Measurements from ENCODE around the gene TFPI.

TFPI gene

GRCh38 chr2:187435756-187436155, 118.5 kb downstream of the TFPI start:
- Histone ChIP-seq H3K27me3 (ENCODE audit: low read length) (no peaks in the 10 kb centered on the region), H3K36me3 (ENCODE audit: low read length) (no peaks in the 10 kb centered on the region), H3K4me3 (ENCODE audit: insufficient read depth, low read length, poor library complexity, severe bottlenecking) (no peak overlapping the region), H3K9me3 (ENCODE audit: insufficient read depth, low read length) (no peaks in the 10 kb centered on the region), H3K9me2 (replicated peaks; ENCODE audit: insufficient read depth, low read length) (no peaks in the 10 kb centered on the region), H3F3A (ENCODE audit: insufficient read depth) (no peaks in the 10 kb centered on the region), H3K79me2 (ENCODE audit: insufficient read depth, low read length) (no peaks in the 10 kb centered on the region), H3K9ac (ENCODE audit: low read length) (no peak overlapping the region), H2AFZ (ENCODE audit: low read depth, low read length, severe bottlenecking) (no peak overlapping the region), H3K4me2 (ENCODE audit: low read depth, low read length, poor library complexity, severe bottlenecking) (no peak overlapping the region), H4K20me1 (ENCODE audit: low read depth, low read length) (no peaks in the 10 kb centered on the region), H3K27ac (ENCODE audit: low read depth, low read length) (no peak overlapping the region)
- TF ChIP-seq EZH2phosphoT487 (conservative IDR thresholded peaks at IDR 0.05; ENCODE audit: low read length) (no peak), CTCF (IDR thresholded peaks at IDR 0.05; ENCODE audit: insufficient read depth, low read length, poor library complexity, severe bottlenecking) (no peak)

- TF ChIP-seq EZH2phosphoT487 (conservative IDR thresholded peaks at IDR 0.05; ENCODE audit: low read length) (no peak), CTCF (IDR thresholded peaks at IDR 0.05; ENCODE audit: insufficient read depth, low read length, poor library complexity, severe bottlenecking) (no peak)
- Histone ChIP-seq H3K79me2 (ENCODE audit: insufficient read depth, low read length) (no peaks in the 10 kb centered on the region), H2AFZ (ENCODE audit: low read depth, low read length, severe bottlenecking) (no peak overlapping the region), H3K9ac (ENCODE audit: low read length) (no peak overlapping the region), H3K9me3 (ENCODE audit: insufficient read depth, low read length) (no peaks in the 10 kb centered on the region), H3K4me3 (ENCODE audit: insufficient read depth, low read length, poor library complexity, severe bottlenecking) (no peak overlapping the region), H3K4me2 (ENCODE audit: low read depth, low read length, poor library complexity, severe bottlenecking) (no peak overlapping the region), H3K9me2 (replicated peaks; ENCODE audit: insufficient read depth, low read length) (no peaks in the 10 kb centered on the region), H4K20me1 (ENCODE audit: low read depth, low read length) (no peaks in the 10 kb centered on the region), H3F3A (ENCODE audit: insufficient read depth) (no peaks in the 10 kb centered on the region), H3K27me3 (ENCODE audit: low read length) (no peaks in the 10 kb centered on the region), H3K36me3 (ENCODE audit: low read length) (no peaks in the 10 kb centered on the region), H3K27ac (ENCODE audit: low read depth, low read length) (no peak overlapping the region)
Measured at GRCh38 chr2:187435078-187435477, 119.2 kb downstream of the TFPI start.

GRCh38 chr2:187434342-187434785, 119.9 kb downstream of the TFPI start:
- Histone ChIP-seq H3K9ac (ENCODE audit: low read length) (no peak overlapping the region), H3K9me2 (replicated peaks; ENCODE audit: insufficient read depth, low read length) (no peaks in the 10 kb centered on the region), H3F3A (ENCODE audit: insufficient read depth) (no peaks in the 10 kb centered on the region), H3K9me3 (ENCODE audit: insufficient read depth, low read length) (no peaks in the 10 kb centered on the region), H3K36me3 (ENCODE audit: low read length) (no peaks in the 10 kb centered on the region), H3K4me3 (ENCODE audit: insufficient read depth, low read length, poor library complexity, severe bottlenecking) (no peak overlapping the region), H4K20me1 (ENCODE audit: low read depth, low read length) (no peaks in the 10 kb centered on the region), H3K79me2 (ENCODE audit: insufficient read depth, low read length) (no peaks in the 10 kb centered on the region), H3K4me2 (ENCODE audit: low read depth, low read length, poor library complexity, severe bottlenecking) (no peak overlapping the region), H3K27me3 (ENCODE audit: low read length) (no peaks in the 10 kb centered on the region), H3K27ac (ENCODE audit: low read depth, low read length) (no peak overlapping the region), H2AFZ (ENCODE audit: low read depth, low read length, severe bottlenecking) (no peak overlapping the region)
- TF ChIP-seq CTCF (IDR thresholded peaks at IDR 0.05; ENCODE audit: insufficient read depth, low read length, poor library complexity, severe bottlenecking): no peak

- Histone ChIP-seq H3K9me3 (ENCODE audit: insufficient read depth, low read length) (no peaks in the 10 kb centered on the region), H4K20me1 (ENCODE audit: low read depth, low read length) (no peaks in the 10 kb centered on the region), H3K9me2 (replicated peaks; ENCODE audit: insufficient read depth, low read length) (no peaks in the 10 kb centered on the region), H3K9ac (ENCODE audit: low read length) (no peak overlapping the region), H3K4me2 (ENCODE audit: low read depth, low read length, poor library complexity, severe bottlenecking) (no peak overlapping the region), H2AFZ (ENCODE audit: low read depth, low read length, severe bottlenecking) (no peak overlapping the region), H3K27me3 (ENCODE audit: low read length) (no peaks in the 10 kb centered on the region), H3F3A (ENCODE audit: insufficient read depth) (no peaks in the 10 kb centered on the region), H3K79me2 (ENCODE audit: insufficient read depth, low read length) (no peaks in the 10 kb centered on the region), H3K36me3 (ENCODE audit: low read length) (no peaks in the 10 kb centered on the region), H3K4me3 (ENCODE audit: insufficient read depth, low read length, poor library complexity, severe bottlenecking) (no peak overlapping the region), H3K27ac (ENCODE audit: low read depth, low read length) (no peak overlapping the region)
- TF ChIP-seq CTCF (IDR thresholded peaks at IDR 0.05; ENCODE audit: insufficient read depth, low read length, poor library complexity, severe bottlenecking) (no peak), EZH2phosphoT487 (conservative IDR thresholded peaks at IDR 0.05; ENCODE audit: low read length) (no peak)
Measured at GRCh38 chr2:187431911-187432310, 122.3 kb downstream of the TFPI start.

Measured in SU-DHL-6 (cell line).